ENCODE data around the gene BACE2.

The BACE2 gene

DNA sequence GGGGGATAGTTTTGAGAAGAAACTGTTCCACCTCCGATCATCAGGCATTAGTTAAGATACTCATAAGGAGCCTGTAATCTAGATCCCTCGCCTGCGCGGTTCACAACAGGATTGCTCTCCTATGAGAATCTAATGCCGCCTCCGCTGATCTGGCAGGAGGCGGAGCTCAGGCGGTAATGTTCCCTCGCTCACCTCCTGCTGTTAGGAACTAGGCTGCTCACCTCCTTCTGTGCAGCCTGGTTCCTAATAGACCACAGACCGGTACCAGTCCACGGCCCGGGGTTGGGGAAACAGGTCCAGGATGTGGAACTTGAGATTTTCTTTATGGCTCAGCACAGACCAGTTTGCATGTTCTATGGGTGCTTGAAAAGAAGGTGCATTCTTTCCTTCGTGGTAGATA lies 121.5 kb downstream of the BACE2 start:
- no peak for ATAC-seq

DNA sequence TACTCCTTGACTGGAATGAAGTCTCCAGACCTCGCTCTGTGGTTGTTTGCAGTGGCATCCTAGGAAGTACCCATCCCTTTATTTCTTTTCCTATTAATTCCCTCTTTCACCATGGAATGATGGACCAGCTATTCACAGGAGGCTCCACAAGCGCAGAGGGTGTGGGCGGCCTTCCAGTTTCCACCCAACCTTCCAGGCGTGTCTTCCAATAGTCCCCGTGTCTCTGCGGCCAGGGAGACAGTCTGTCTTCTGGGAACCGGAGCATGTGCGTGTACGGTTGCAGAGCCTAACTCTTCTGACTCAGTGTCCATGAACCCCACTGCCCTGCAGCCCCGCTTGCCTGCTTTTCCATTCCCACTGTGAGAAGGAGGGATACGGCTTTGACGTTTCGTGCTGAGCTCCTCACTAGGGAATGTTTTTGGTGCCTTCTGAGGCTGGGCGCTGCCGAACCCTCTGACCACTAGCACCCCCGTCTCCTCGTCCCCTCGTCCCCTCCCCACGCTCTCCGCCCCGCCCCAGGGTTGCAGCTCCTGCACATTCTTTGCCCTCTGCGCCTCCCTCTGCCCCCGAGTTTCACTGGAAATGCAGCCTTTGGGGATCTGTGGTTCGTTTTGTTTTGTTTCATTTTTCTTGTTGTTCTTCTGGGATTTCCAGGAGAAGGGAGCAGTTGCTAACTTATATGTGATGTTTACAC lies 122.3 kb downstream of the BACE2 start:
- no peak for TF ChIP-seq GLIS3 (CRISPR knock-in tag; IDR thresholded peaks at IDR 0.05)
- TF ChIP-seq TOX (CRISPR knock-in tag; IDR thresholded peaks at IDR 0.05; ENCODE audit: borderline replicate concordance) = no peak
- TF ChIP-seq ISL1 (CRISPR knock-in tag; IDR thresholded peaks at IDR 0.05) = no peak
- TF ChIP-seq ARNTL (CRISPR knock-in tag; IDR thresholded peaks at IDR 0.05; ENCODE audit: borderline replicate concordance, low read depth) = no peak
- TF ChIP-seq ZNF8 (CRISPR knock-in tag; IDR thresholded peaks at IDR 0.05) = no peak
- ATAC-seq = no peak

More for the DNA sequence above, 121.5 kb downstream of the BACE2 start:
- no peak for TF ChIP-seq ZNF70 (CRISPR knock-in tag; IDR thresholded peaks at IDR 0.05)
- TF ChIP-seq, protein P1, sequence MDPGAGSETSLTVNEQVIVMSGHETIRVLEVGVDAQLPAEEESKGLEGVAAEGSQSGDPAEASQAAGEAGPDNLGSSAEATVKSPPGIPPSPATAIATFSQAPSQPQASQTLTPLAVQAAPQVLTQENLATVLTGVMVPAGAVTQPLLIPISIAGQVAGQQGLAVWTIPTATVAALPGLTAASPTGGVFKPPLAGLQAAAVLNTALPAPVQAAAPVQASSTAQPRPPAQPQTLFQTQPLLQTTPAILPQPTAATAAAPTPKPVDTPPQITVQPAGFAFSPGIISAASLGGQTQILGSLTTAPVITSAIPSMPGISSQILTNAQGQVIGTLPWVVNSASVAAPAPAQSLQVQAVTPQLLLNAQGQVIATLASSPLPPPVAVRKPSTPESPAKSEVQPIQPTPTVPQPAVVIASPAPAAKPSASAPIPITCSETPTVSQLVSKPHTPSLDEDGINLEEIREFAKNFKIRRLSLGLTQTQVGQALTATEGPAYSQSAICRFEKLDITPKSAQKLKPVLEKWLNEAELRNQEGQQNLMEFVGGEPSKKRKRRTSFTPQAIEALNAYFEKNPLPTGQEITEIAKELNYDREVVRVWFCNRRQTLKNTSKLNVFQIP (CRISPR knock-in tag; IDR thresholded peaks at IDR 0.05; ENCODE audit: borderline replicate concordance, low read depth) = no peak
- no peak for TF ChIP-seq OSR1 (CRISPR knock-in tag; IDR thresholded peaks at IDR 0.05)
- TF ChIP-seq, protein P2, sequence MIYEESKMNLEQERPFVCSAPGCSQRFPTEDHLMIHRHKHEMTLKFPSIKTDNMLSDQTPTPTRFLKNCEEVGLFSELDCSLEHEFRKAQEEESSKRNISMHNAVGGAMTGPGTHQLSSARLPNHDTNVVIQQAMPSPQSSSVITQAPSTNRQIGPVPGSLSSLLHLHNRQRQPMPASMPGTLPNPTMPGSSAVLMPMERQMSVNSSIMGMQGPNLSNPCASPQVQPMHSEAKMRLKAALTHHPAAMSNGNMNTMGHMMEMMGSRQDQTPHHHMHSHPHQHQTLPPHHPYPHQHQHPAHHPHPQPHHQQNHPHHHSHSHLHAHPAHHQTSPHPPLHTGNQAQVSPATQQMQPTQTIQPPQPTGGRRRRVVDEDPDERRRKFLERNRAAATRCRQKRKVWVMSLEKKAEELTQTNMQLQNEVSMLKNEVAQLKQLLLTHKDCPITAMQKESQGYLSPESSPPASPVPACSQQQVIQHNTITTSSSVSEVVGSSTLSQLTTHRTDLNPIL (CRISPR knock-in tag; IDR thresholded peaks at IDR 0.05; ENCODE audit: low read depth) = no peak
- TF ChIP-seq ZFP30 (CRISPR knock-in tag; IDR thresholded peaks at IDR 0.05) = no peak
- no peak for TF ChIP-seq TCF4 (CRISPR knock-in tag; IDR thresholded peaks at IDR 0.05; ENCODE audit: borderline replicate concordance)
- TF ChIP-seq ZNF8 (CRISPR knock-in tag; IDR thresholded peaks at IDR 0.05) = no peak
- TF ChIP-seq PPARA (CRISPR knock-in tag; IDR thresholded peaks at IDR 0.05; ENCODE audit: borderline replicate concordance) = no peak

DNA sequence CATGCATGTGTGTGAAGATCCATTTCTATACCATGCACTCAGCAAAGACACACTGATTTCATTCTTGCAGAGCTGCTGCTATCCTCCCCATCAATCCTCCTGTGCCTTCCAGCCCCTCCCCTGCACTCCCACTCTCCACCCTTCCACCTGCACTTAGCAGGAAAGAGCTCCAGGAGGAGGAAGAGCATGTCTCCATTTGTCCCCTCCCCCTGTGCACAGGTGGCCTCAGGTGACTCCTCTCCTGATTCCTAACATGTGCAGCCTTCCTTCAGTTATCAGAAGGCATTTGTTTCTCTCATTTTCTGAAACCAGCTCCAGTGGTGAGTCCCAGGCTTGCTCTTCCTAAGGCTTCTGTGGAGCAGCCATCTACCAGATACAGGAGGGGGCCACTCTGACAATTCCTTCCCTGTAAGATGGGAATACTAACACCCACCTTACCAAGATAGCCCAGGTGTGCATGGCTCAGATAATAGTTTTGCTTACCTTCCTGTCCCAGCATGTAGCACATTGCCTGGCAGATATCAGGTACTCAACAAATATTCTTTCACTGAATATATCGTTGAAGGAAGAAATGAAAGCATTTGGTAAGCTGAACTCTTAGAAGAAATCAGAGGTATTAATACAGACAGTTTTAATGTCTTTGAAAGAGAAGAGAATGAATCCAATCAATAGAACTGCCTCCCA lies 126.7 kb downstream of the BACE2 start:
- no peak for ATAC-seq
- TF ChIP-seq TCF4 (CRISPR knock-in tag; IDR thresholded peaks at IDR 0.05; ENCODE audit: borderline replicate concordance) (no peak), TOX (CRISPR knock-in tag; IDR thresholded peaks at IDR 0.05; ENCODE audit: borderline replicate concordance) (no peak), GLIS3 (CRISPR knock-in tag; IDR thresholded peaks at IDR 0.05) (no peak), BACH2 (CRISPR knock-in tag; IDR thresholded peaks at IDR 0.05; ENCODE audit: borderline replicate concordance) (no peak), CSDC2 (CRISPR knock-in tag; IDR thresholded peaks at IDR 0.05) (no peak), ZNF70 (CRISPR knock-in tag; IDR thresholded peaks at IDR 0.05) (no peak), ZNF8 (CRISPR knock-in tag; IDR thresholded peaks at IDR 0.05) (no peak), PPARA (CRISPR knock-in tag; IDR thresholded peaks at IDR 0.05; ENCODE audit: borderline replicate concordance) (no peak), ARNTL (CRISPR knock-in tag; IDR thresholded peaks at IDR 0.05; ENCODE audit: borderline replicate concordance, low read depth) (no peak), ISL1 (CRISPR knock-in tag; IDR thresholded peaks at IDR 0.05) (no peak), ESRRG (CRISPR knock-in tag; IDR thresholded peaks at IDR 0.05) (no peak), ZFP30 (CRISPR knock-in tag; IDR thresholded peaks at IDR 0.05) (no peak)
- TF ChIP-seq, protein P3, sequence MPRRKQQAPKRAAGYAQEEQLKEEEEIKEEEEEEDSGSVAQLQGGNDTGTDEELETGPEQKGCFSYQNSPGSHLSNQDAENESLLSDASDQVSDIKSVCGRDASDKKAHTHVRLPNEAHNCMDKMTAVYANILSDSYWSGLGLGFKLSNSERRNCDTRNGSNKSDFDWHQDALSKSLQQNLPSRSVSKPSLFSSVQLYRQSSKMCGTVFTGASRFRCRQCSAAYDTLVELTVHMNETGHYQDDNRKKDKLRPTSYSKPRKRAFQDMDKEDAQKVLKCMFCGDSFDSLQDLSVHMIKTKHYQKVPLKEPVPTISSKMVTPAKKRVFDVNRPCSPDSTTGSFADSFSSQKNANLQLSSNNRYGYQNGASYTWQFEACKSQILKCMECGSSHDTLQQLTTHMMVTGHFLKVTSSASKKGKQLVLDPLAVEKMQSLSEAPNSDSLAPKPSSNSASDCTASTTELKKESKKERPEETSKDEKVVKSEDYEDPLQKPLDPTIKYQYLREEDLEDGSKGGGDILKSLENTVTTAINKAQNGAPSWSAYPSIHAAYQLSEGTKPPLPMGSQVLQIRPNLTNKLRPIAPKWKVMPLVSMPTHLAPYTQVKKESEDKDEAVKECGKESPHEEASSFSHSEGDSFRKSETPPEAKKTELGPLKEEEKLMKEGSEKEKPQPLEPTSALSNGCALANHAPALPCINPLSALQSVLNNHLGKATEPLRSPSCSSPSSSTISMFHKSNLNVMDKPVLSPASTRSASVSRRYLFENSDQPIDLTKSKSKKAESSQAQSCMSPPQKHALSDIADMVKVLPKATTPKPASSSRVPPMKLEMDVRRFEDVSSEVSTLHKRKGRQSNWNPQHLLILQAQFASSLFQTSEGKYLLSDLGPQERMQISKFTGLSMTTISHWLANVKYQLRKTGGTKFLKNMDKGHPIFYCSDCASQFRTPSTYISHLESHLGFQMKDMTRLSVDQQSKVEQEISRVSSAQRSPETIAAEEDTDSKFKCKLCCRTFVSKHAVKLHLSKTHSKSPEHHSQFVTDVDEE (CRISPR knock-in tag; IDR thresholded peaks at IDR 0.05) = no peak
- TF ChIP-seq, protein P4, sequence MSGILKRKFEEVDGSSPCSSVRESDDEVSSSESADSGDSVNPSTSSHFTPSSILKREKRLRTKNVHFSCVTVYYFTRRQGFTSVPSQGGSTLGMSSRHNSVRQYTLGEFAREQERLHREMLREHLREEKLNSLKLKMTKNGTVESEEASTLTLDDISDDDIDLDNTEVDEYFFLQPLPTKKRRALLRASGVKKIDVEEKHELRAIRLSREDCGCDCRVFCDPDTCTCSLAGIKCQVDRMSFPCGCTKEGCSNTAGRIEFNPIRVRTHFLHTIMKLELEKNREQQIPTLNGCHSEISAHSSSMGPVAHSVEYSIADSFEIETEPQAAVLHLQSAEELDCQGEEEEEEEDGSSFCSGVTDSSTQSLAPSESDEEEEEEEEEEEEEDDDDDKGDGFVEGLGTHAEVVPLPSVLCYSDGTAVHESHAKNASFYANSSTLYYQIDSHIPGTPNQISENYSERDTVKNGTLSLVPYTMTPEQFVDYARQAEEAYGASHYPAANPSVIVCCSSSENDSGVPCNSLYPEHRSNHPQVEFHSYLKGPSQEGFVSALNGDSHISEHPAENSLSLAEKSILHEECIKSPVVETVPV (CRISPR knock-in tag; IDR thresholded peaks at IDR 0.05) = no peak

DNA sequence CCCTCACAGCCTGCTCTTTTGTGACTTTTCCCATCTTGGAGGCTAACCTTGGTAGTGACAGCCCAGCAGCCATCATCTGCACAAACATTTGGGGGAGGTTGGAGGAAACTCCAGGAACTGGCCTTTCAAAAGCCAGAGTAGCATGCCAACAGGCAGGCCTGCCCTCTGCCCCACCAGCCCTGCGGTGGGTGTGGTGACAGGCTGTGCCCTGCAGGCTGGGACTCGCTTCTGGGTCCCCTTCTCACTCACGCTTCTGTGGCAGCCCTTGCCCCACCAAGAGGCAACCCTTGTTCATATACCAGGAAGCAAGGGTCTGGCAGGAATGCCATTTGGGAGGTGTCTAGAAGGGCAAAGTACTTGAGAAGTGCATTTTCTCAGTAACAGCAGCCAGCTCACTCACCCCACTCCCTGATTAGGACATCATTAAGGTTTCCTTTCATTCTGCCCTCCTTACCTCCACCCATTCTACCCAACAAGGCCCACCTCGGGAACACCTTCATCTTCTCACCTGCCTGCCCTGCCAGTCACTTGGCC lies 127.8 kb downstream of the BACE2 start:
- ATAC-seq = no peak
- no peak for TF ChIP-seq ARNTL (CRISPR knock-in tag; IDR thresholded peaks at IDR 0.05; ENCODE audit: borderline replicate concordance, low read depth)
- no peak for TF ChIP-seq ZNF565 (CRISPR knock-in tag; conservative IDR thresholded peaks at IDR 0.05; ENCODE audit: low read depth)
- no peak for TF ChIP-seq ZFP30 (CRISPR knock-in tag; IDR thresholded peaks at IDR 0.05)
- TF ChIP-seq, protein P2 (CRISPR knock-in tag; IDR thresholded peaks at IDR 0.05; ENCODE audit: low read depth) = no peak
- TF ChIP-seq GLIS3 (CRISPR knock-in tag; IDR thresholded peaks at IDR 0.05) = no peak
- TF ChIP-seq, protein P1 (CRISPR knock-in tag; IDR thresholded peaks at IDR 0.05; ENCODE audit: borderline replicate concordance, low read depth) = no peak
- TF ChIP-seq BACH2 (CRISPR knock-in tag; IDR thresholded peaks at IDR 0.05; ENCODE audit: borderline replicate concordance) = no peak
- TF ChIP-seq ZFP3 (CRISPR knock-in tag; IDR thresholded peaks at IDR 0.05) = no peak
- no peak for TF ChIP-seq TCF4 (CRISPR knock-in tag; IDR thresholded peaks at IDR 0.05; ENCODE audit: borderline replicate concordance)
- no peak for TF ChIP-seq OSR1 (CRISPR knock-in tag; IDR thresholded peaks at IDR 0.05)

Data from SK-N-SH treated with all-trans-retinoic acid at 6 μM for 48 hours (cell line).